HG03103 (cell line): Measurements from ENCODE around the gene CCNY.
"Not testable (repeated sequence)": the region's sequence is repeated elsewhere in the genome, so short reads cannot be mapped to it uniquely, and the experiment has no call there.

ENCODE experiments used
- ATAC-seq: cut with Tn5 transposase; IDR thresholded peaks from one replicate; pipeline ENCODE4 v1.9.1; 2021; ENCODE audit warnings: low read depth; ENCODE audit not compliant: unreplicated experiment

Gene CCNY

DNA sequence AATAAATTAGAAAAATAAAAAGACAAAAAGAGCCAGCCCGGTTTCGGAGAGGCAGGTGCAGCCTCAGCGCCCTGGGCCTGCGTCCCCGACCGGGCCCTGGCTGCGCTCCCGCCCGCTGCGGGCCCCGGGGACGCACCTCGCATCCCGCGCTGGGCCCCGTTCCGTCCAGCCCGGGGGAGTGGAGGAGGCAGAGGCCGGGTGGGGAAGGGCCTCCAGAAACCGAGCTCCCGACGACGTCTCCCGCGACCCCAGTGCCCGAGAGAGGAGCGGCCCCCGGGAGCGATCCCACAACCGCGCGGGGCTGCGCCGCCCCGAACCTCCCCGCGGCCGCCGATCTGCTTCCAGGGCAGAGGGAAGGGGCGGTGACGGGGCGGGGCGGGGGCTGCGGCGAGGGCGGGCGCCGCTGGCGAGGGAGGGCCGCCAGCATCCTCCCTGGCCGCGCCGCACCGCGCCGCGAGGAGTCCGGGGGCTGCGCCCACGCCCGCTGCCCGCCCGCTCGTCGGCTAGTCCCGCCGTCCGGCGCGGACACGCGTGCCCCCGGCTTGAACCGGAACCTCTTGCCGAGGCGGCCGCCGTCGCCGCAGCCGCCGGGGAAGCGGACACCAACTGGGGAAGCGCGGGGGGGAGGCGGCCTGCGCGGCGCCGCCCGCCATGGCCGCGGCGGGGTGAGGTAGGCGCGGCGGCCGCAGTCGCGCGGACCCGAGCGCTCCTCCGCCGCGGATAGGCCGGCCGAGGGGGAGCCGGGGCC is at the start of gene CCNY:
Gene CCNY (plus strand): TSS at position 426 of the 748 bp plus-strand sequence. CDS start 545 bp downstream, outside the sequence.
- ATAC-seq, result peak; percentile 50

DNA sequence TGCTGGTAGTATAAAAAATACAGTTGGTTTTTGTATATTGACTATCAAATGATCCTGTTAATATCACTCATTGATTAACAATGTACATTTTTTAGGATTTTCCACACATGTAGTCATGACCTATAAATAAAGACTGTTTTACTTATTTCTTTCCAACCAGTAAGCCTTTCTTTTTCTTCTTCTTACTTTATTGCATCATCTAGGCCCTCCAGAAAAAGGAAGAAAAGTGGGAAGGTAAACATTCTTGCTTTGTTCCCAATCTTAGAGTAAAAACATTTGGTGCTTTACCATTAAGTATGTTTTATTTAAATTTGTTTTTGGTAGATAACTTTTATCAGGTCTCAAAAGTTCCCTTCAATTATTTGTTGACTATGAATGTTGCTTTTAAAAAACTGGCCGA is 47.1 kb upstream of the CCNY start:
- no peak for ATAC-seq

DNA sequence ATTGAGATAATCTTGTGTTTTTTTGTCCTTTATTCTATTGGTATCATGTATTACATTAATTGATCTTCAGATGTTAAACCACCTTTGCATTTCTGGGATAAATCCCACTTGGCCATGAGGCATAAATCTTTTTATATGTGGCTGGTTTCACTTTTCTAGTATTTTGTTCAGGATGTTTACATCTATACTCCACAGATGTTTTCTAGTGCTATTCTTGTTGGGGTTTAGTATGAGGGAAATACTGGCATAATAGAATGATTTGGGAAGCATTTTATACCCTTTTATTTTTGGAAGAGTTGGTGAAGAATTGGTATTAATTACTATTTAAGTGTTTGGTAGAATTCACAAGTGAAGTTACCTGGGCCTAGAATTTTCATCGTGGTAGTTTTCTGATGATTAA is 41.8 kb upstream of the CCNY start:
- ATAC-seq, result no peak

DNA sequence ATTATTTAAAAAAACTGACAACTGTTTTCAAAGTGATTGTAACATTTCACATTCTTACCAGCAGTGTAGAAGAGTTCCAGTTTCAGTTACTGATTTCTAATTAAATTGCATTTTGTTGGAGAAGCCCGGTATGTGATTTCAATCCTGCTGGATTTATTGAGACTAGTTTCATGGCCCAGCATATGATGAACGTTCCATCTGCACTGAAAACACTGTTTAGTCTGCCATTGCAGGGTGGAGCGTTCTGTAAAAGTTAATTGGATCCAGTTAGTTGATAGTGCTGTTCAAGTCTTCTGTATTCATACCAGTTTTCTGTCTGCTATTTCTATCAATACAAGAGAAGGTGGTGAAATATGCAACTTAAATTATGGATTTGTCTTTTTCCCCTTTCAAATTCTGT is 37.3 kb upstream of the CCNY start:
- ATAC-seq, result no peak

DNA sequence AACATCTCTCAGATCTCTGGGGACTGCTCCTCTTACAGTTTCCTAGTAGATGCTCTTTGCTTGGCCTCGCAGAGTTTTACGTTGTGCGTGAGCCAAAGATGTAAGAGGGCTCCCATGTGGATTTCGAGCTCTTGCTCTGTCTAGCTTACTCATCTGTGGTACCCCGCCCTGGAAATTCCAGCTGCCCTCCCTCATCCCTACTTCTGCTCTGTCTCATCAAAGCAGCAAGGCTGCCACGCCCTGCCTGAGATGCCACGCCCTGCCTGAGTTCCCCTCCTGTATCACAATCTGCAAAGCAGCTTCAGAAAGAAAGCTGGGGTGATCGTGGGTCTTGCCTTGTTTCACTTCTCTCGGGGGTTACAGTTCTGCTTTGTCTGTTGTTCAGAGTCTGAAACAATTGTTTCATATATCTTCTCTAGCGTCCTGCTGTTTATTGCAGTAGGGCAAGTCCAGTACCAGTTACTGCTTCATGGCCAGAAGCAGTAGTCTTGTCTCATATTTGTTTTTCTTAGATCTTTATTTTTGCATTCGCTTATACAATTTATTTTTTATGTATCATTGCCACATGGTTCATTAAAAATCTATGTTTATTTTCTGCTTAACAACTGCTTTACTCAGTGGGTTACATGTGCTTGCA is 36.1 kb upstream of the CCNY start:
- peak; percentile 97 for ATAC-seq

DNA sequence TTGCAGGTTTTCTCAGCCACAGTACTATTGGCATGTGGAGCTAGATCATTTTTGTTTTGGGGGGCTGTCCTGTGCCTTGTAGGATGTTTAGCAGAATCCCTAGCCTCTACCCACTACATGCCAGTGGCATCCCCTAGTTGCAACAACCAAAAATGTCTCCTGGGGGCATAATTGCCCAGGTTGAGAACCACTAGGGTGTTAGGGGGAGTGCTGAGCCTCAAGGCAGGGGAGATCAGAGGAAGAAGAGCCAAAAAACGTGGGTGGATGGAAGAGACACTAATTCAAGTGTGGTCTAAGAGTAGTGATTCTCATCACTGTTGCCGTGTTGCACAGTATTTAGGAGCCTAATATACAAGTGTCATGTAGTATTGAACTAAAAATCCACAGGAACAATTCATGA is 31.7 kb upstream of the CCNY start:
- ATAC-seq, result no peak

DNA sequence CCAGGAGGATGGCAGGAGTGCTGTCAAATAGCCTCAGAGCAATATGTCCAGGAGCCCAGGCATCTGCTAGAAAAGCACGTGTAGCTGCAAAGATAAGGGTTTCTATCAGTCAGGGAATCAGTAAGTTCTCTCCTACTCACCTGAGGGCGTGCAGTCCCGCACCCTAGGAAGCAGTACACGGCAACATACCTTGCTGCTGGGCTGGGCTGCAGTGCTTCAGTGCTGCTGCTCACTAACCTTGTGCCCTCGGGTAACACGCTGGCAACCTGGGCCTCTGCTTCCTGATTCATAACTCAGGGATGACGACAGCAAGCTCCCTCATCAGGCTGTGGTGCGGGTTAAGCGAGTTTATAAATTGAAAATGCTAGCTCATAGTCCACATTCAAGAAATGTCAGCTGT is 29.5 kb upstream of the CCNY start:
- ATAC-seq, result no peak

DNA sequence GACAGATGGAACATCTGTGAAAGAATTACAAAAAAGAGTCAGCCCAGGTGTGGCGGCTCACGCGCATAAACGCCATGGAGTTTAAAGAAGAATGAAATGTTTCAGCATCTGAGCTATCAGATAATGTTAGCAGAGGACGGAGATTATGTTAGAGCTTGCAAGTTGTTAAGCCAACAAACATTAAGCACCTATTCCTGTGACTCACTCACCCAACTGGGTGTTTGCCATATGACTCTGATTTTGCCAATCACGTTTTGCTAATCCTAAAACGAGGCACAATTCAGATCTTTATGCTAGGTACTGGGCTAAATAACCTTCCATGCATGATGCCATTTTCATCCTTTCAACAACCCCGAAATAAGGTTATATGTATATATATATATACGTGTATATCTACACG is 29.0 kb upstream of the CCNY start:
- ATAC-seq, result no peak

DNA sequence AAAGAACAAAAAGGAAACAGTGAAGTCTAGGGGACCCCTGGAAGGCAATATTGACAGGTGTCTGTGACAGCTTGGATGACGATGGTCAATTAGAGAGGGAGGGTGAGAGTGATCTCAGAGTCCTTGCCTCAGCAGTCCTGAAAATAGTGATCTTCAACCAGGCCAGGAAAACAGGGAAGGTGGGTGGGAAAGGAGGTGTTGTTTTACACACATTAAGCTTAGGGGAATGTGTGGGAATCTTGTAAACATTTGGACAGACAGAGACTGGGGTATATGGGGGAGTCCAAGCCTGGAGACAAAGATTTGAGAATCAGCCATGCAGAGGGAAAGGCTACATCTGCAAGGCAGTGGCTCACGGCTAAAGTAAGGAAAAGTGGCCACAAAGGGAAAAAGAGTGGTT is 27.5 kb upstream of the CCNY start:
- no peak for ATAC-seq

DNA sequence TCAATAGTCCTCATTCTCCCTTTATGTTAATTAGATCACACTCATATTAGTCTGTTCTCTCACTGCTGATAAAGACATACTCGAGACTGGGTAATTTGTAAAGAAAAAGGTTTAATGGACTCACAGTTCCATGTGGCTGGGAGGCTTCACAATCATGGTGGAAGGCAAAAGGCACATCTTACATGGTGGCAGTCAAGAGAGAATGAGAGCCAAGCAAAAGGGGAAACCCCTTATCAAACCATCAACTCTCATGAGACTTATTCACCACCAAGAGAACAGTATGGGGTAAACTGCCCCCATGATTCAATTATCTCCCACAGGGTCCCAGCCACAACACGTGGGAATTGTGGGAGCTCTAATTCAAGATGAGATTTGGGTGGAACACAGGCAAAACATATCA is 22.2 kb upstream of the CCNY start:
- not testable (repeated sequence) for ATAC-seq

DNA sequence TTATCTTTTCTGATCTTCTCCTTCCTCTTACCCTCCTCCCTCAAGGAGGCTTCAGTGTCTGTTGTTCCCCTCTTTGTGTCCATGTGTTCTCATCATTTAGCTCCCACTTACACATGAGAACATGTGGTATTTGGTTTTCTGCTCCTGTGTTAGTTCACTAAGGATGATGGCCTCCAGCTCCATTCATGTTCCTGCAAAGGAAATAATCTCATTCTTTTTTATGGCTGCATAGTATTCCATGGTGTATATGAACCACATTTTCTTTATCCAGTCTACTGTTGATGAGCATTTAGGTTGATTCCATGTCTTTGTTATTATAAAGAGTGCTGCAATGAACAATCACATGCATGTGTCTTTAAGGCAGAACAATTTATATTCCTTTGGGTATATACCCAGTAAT is 21.1 kb upstream of the CCNY start:
- not testable (repeated sequence) for ATAC-seq

DNA sequence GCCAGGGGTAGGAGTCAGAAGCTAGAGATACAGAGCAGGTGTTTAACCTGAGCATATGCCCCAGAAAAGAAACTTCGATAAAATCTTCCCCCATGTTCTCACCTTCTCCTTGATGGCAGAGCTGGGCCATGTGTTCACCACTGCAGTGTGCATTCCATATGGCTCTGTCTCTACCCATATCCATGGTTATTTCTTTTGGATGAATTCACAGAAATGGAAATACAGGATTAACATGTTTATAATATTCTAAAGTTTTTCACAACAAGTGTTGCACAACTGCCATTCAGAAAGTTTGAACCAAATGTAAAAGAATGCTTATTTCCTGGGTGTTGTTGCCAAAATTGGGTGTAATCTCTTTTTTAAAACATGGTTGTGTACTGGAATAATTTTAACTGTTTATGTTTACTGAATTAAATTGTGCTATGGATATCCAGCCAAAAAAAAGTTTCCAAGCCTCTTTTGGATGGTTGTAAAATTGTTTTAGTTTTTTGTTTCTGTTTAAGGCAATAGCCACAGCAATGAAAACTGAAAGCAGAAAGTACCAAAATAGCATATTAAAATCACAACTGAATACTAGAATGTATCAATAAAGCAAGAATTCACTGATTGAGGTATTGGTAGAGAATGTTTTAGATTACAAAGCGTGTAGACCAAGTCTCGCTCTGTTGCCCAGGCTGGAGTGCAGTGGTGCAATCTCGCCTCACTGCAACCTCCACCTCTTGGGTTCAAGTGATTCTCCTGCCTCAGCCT is 19.9 kb upstream of the CCNY start:
- ATAC-seq, result peak; percentile 53

DNA sequence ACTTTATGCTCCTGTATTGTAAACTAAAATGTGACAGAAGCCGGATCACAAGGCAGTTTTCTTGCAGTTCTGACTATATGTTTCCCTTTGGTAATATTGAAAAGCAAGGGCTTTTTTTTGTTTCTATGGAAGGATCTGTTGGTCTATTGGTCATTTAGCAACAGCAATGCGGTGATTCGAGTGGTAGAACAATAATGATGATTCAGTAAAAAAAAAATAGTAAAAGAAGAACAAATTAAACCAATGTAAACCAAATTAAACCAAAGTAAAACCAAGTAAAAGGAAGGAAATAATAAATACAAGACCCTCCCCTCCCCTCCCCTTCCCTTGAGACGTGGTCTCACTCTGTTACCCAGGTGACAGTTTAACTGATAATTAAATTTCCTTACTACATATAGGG is 17.8 kb upstream of the CCNY start:
- no peak for ATAC-seq

DNA sequence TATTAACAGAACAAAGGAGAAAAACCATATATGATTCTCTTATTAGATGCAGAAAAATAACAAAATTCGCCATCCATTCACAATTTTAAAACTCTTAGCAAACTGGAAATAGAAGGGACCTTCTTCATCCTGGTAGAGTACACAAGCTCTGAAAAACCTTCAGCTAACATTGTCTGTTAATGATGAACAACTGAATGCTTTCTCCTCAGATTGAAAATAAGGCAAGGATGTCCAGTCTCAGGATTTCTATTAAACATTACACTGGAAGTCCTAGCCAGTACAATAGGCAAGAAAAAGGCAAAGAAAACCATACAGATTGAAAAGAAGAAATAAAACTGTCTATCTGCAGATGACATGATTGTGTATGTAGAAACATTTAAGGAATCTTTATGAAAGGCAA is 16.0 kb upstream of the CCNY start:
- ATAC-seq, result no peak

DNA sequence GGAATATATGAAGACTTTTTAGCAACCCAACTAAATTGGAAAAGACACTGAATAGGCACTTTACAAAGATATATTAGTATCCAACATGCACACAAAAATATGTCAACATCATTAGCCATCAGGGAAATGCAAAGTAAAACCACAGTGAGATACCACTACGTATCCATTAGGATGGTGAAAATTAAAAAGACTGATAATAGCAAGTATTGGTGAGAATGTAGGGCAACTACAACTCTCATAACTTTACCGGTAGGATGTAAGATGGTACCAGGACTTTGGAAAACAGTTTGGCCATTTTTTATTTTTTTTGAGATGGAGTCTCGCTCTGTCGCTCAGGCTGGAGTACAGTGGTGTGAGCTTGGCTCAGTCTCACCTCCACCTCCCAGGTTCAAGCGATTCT is 13.7 kb upstream of the CCNY start:
- no peak for ATAC-seq

DNA sequence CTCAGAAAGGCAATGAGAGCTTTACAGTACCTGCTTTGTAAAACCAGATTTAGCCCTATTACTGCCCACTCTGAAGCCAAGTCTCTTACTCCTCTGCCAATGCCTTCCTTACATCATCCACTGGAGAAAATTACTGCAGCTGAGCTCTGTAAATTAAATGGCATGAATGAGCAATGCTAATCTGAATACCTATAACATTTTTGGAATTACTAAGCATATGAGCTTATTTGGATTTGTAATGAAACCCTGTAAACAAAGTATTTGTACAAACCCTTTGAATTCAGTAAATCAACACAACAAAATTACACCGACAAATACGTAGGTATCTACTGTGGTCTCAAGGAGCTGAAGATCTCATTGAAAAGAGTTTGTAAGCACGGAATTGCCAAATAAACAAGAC is 12.1 kb upstream of the CCNY start:
- no peak for ATAC-seq

DNA sequence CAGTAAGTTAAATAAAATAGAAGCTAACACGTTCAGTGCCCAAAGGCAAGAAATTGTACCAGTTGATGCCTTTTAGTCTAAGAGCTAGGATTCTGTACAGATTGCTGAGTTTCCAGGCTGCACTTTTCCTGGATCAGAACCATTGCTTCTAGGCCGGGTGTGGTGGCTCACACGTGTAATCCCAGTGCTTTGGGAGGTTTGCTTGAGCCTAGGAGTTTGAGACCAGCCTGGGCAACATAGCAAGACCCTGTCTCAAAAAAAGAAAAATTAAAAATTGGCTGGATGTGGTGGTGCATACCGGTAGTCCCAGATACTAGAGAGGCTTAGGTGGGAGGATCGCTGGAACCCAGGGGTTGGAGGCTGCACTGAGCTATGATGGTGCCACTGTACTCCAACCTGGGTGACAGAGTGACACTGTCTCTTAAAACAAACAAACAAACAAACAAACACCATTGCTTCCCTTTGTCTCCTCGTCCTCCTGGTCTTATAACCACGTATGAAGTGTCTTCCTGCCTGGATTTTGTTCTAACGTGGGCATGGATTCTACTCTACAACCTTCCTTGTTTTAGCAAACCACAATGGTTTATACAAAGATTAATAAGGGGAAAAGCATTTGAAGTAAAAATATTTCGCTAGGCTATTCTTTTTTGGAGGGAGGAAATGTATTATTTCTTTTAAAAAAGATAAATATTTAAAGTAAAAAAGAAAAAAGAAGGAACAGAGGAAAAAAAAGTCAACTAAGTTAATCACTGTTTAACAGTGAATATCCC is 9.7 kb upstream of the CCNY start:
- no peak for ATAC-seq

DNA sequence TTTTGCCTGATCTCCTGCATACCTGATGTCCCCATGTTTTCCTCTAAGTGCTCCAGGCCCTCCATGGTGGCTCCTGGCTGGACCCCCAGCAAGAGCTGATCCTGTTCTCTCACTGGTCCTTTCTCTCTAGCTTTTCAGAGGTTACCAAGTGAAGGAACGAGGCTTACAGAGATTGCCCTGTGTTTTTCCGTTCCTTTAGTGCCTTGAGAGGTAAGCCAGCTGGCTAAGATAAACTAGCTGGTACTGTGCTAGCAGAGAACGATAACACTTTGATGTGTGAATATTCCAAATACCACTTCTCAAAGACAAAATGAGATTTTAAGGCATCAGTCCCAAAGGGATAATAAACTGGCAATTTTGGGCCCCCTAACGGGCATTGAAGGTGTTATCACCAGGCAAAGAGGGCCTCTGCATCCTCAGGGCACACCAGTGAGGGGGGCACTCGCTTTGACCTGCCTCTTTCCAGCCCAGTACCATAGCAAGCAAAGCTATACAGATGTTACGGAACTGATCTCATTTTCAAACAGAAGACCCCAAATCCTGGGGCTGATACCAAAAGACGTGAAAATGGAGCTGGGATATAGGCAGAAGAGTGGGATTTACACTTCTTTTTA is 8.4 kb upstream of the CCNY start:
- no peak for ATAC-seq

DNA sequence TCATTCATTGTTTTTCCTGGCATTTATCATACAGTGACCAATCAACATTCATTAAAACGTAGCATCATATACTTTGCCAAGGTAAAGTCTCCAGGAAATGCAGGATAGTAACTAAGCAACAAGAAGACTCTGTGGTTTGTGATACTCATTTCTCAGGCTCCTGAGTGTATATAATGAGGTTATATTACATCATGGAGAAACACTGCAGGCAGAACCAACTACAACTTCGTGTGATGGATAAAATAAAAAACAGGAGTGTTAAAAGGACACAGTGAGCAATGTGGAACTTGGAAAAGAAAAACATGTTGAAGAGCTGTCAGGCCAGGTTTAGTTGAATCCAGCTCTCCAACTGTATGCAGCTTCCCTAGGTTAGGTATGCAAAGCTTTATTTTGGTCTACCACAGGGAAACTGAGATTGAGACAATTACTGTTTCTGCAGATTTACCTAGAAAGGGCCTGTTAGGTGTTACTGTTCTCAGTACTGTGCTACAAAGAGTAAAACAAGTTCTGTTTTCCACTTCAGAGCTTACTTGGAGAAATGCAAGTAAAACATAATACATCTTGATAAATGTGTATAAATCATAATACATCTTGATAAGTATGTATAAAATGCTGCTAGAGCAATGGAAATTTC is 7.8 kb upstream of the CCNY start:
- no peak for ATAC-seq

DNA sequence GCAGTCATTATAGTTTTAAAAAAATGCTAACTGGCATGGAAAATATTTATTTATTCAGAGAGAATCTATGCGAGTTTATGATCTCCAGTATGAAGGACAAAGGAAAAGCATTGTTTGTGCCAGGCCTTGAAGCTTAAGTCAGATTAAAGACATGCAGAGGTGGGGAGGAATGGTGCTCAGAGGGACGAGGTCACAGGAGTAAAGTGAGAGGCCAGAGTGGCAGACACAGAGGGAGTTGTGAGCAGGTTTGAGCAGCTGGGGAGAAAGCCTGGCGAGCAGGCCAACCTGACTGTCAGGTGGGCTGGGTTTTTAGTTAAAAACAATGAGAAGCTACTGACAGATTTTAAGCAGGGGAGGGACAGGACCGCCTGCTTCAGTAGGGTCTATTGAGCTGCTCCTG is 6.8 kb upstream of the CCNY start:
- no peak for ATAC-seq
